ENCODE results near the gene MAPK7. TPM values are rescaled to one million over a fixed set of nuclear protein-coding genes. Genes with fewer than 3 reads are reported as not detected.

Gene MAPK7
- polyA plus RNA-seq, 1 of the 3 experiments (the other 2 are of a cell fraction), result 19.1 TPM

GRCh38 chr17:19401321-19402010 is 23.2 kb downstream of the MAPK7 start:
- WGBS (ENCODE audit: low lambda C conversion rate), result 78% methylated on average over 8 of the region's 8 CpGs
- no peaks in the 10 kb centered on the region for H3F3A ChIP-seq (replicated peaks; ENCODE audit: insufficient read depth)
- peaks cover 13 to 35% of the 10 kb centered on the region in 2 experiments; a peak in 3 of 4 replicates for H3K4me1 ChIP-seq (ENCODE audit: control insufficient read depth in 1 of 2, insufficient read depth in 2 of 2, low read depth in 1 of 2, low read length in 1 of 2)
- H3K9me3 ChIP-seq, result no peaks in the 10 kb centered on the region
- ChIA-PET POLR2A (interaction anchor here (1.0 to 2.8 kb wide), 2 partner anchors 15 to 24 kb away, joined by 5 to 12 read pairs; partner anchors contain the start of gene MFAP4), CTCF (interaction anchor here (0.7 to 3.6 kb wide), 5 partner anchors 9 to 1549 kb away, joined by 3 to 16 read pairs (median 5); partner anchors contain the start of gene B9D1)
- H2AFZ ChIP-seq (ENCODE audit: low read depth), result no peak overlapping the region
- DNase-seq, result no peak
- H3K9me2 ChIP-seq, result no peaks in the 10 kb centered on the region
- no peaks in the 10 kb centered on the region for H3K79me2 ChIP-seq (ENCODE audit: insufficient read depth)
- H3K4me2 ChIP-seq, result no peak overlapping the region
- no peaks in the 10 kb centered on the region for H4K20me1 ChIP-seq (ENCODE audit: insufficient read depth)
- H3K27me3 ChIP-seq (ENCODE audit: insufficient read depth), result no peaks in the 10 kb centered on the region
- H3K27ac ChIP-seq (ENCODE audit: low read depth in 2 of 2, low read length in 1 of 2), result peak overlapping the region in 1 of 2 experiments; percentile 80; a peak in 2 of 4 replicates
- no peak overlapping the region for H3K4me3 ChIP-seq (ENCODE audit: low read depth in 2 of 2, low read length in 1 of 2)
- H3K9ac ChIP-seq, result no peak overlapping the region
- TF ChIP-seq, protein P1, sequence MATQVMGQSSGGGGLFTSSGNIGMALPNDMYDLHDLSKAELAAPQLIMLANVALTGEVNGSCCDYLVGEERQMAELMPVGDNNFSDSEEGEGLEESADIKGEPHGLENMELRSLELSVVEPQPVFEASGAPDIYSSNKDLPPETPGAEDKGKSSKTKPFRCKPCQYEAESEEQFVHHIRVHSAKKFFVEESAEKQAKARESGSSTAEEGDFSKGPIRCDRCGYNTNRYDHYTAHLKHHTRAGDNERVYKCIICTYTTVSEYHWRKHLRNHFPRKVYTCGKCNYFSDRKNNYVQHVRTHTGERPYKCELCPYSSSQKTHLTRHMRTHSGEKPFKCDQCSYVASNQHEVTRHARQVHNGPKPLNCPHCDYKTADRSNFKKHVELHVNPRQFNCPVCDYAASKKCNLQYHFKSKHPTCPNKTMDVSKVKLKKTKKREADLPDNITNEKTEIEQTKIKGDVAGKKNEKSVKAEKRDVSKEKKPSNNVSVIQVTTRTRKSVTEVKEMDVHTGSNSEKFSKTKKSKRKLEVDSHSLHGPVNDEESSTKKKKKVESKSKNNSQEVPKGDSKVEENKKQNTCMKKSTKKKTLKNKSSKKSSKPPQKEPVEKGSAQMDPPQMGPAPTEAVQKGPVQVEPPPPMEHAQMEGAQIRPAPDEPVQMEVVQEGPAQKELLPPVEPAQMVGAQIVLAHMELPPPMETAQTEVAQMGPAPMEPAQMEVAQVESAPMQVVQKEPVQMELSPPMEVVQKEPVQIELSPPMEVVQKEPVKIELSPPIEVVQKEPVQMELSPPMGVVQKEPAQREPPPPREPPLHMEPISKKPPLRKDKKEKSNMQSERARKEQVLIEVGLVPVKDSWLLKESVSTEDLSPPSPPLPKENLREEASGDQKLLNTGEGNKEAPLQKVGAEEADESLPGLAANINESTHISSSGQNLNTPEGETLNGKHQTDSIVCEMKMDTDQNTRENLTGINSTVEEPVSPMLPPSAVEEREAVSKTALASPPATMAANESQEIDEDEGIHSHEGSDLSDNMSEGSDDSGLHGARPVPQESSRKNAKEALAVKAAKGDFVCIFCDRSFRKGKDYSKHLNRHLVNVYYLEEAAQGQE (IDR thresholded peaks at IDR 0.05; ENCODE audit: low read depth, low read length), result no peak
- no peak for TF ChIP-seq ELF1 (IDR thresholded peaks at IDR 0.05)
- no peaks in the 10 kb centered on the region for H3K36me3 ChIP-seq (replicated peaks in 1 of 2; ENCODE audit: control insufficient read depth in 1 of 2, insufficient read depth in 2 of 2, low read length in 1 of 2)

DNA sequence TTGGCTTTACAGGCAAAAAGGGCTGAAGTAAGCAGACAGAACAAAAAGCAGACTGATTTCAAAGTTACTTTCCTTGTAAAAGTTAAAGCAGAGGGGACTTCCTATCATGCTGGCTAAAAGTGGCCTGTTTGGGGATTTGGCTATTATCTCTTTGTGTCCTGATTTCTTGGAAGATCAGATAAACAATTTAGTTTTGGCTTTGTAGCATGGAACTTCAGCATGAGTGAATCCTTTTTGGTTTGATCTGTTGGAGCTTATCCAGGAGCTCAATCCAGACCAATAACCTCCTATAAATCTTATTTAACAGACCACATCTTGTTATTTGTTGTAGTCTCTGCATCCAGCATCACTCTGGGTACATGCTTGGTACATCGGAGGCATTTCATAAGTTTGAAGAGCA is 23.9 kb downstream of the MAPK7 start:
- H3K4me3 ChIP-seq (ENCODE audit: low read depth in 2 of 2, low read length in 1 of 2), result no peak overlapping the region
- ChIA-PET POLR2A (interaction anchor here (1.0 to 2.8 kb wide), 2 partner anchors 15 to 25 kb away, joined by 5 to 12 read pairs; partner anchors contain the start of gene MFAP4), CTCF (interaction anchor here (0.7 to 3.6 kb wide), 5 partner anchors 8 to 1550 kb away, joined by 3 to 16 read pairs (median 5); partner anchors contain the start of gene B9D1)
- no peak for TF ChIP-seq GABPA (IDR thresholded peaks at IDR 0.05; ENCODE audit: low read depth)
- no peak for TF ChIP-seq NRF1 (IDR thresholded peaks at IDR 0.05; ENCODE audit: low read depth, low read length)
- TF ChIP-seq EP300 (IDR thresholded peaks at IDR 0.05; ENCODE audit: borderline replicate concordance in 1 of 2, low read depth in 1 of 2, low read length in 1 of 2), result peak in 1 of 2 experiments; percentile 46; a peak in 2 of 4 replicates
- no peak; the same call in 1 of the 2 replicates for TF ChIP-seq RAD21 (IDR thresholded peaks at IDR 0.05; ENCODE audit: low read length)
- peak; percentile 27; the same call in 1 of the 2 replicates for TF ChIP-seq GATA2 (CRISPR knock-in tag; IDR thresholded peaks at IDR 0.05)
- TF ChIP-seq CHD2 (IDR thresholded peaks at IDR 0.05; ENCODE audit: low read length, partially characterized antibody), result no peak
- no peak for TF ChIP-seq POLR2AphosphoS5 (IDR thresholded peaks at IDR 0.05; ENCODE audit: low read depth, low read length)
- TF ChIP-seq NFIC (IDR thresholded peaks at IDR 0.05; ENCODE audit: borderline replicate concordance), result peak; percentile 29; the same call in 1 of the 2 replicates
- no peak for TF ChIP-seq FOXJ3 (CRISPR knock-in tag; IDR thresholded peaks at IDR 0.05)
- no peak for TF ChIP-seq RFX5 (IDR thresholded peaks at IDR 0.05; ENCODE audit: low read length)
- H3K9ac ChIP-seq, result no peak overlapping the region
- H3K27ac ChIP-seq (ENCODE audit: low read depth in 2 of 2, low read length in 1 of 2), result peak overlapping the region in 1 of 2 experiments; percentile 80; a peak in 2 of 4 replicates
- H3K9me3 ChIP-seq, result no peaks in the 10 kb centered on the region
- H3K27me3 ChIP-seq (ENCODE audit: insufficient read depth), result no peaks in the 10 kb centered on the region
- no peaks in the 10 kb centered on the region for H3K36me3 ChIP-seq (replicated peaks in 1 of 2; ENCODE audit: control insufficient read depth in 1 of 2, insufficient read depth in 2 of 2, low read length in 1 of 2)
- DNase-seq, result no peak
- peaks cover 13 to 35% of the 10 kb centered on the region in 2 experiments; a peak in 3 of 4 replicates for H3K4me1 ChIP-seq (ENCODE audit: control insufficient read depth in 1 of 2, insufficient read depth in 2 of 2, low read depth in 1 of 2, low read length in 1 of 2)
- H3F3A ChIP-seq (replicated peaks; ENCODE audit: insufficient read depth), result no peaks in the 10 kb centered on the region
- WGBS (ENCODE audit: low lambda C conversion rate), result 29% methylated on average over 1 of the region's 1 CpG
- H3K79me2 ChIP-seq (ENCODE audit: insufficient read depth), result no peaks in the 10 kb centered on the region
- H3K4me2 ChIP-seq, result no peak overlapping the region
- H2AFZ ChIP-seq (ENCODE audit: low read depth), result no peak overlapping the region
- H4K20me1 ChIP-seq (ENCODE audit: insufficient read depth), result no peaks in the 10 kb centered on the region
- no peaks in the 10 kb centered on the region for H3K9me2 ChIP-seq

Data from SK-N-SH (cell line).